Testis (tissue), 2 donors: Measurements from ENCODE around the gene MANBA.

Experiments
- CTCF ChIP-seq, 3 experiments: fragments of 450-650 bp in 2 of 3; fragments of 200-600 bp in 1 of 3; sonication (generic) in 1 of 3; IDR thresholded peaks; one replicate each; pipeline ENCODE4 v1.5.1; 2016 to 2019; ENCODE audit warnings: antibody characterized with exemption in 3 of 3, mild to moderate bottlenecking in 2 of 3, moderate library complexity in 1 of 3
- POLR2A ChIP-seq: fragments of 450-650 bp; IDR thresholded peaks from one replicate; pipeline ENCODE4 v1.6.1; 2017; ENCODE audit warnings: antibody characterized with exemption, mild to moderate bottlenecking, moderate library complexity

- no peak for TF ChIP-seq POLR2A
- no peak for TF ChIP-seq CTCF (IDR thresholded peaks at IDR 0.05)
Observed at GRCh38 chr4:102687373-102687981, 73.3 kb downstream of the MANBA start.
